Mammary epithelial cell (primary cell): ENCODE data around the gene FRRS1L.

Experiments used
- EZH2 ChIP-seq: IDR thresholded peaks from 2 replicates; pipeline ENCODE4 v1.6.1; 2012; ENCODE audit warnings: low read length, inconsistent platforms, borderline replicate concordance
- TF ChIP-seq, protein P1 (sequence below), 2 donors: IDR thresholded peaks in 1 of 2; conservative IDR thresholded peaks in 1 of 2; 2 replicates each; pipeline ENCODE4 v1.5.1; 2011 to 2012; ENCODE audit warnings: inconsistent platforms in 2 of 2, low read length in 2 of 2, mild to moderate bottlenecking in 2 of 2, control low read depth in 1 of 2, low read depth in 1 of 2; ENCODE audit not compliant: insufficient read depth in 1 of 2; ENCODE audit errors: extremely low read depth in 1 of 2

DNA sequence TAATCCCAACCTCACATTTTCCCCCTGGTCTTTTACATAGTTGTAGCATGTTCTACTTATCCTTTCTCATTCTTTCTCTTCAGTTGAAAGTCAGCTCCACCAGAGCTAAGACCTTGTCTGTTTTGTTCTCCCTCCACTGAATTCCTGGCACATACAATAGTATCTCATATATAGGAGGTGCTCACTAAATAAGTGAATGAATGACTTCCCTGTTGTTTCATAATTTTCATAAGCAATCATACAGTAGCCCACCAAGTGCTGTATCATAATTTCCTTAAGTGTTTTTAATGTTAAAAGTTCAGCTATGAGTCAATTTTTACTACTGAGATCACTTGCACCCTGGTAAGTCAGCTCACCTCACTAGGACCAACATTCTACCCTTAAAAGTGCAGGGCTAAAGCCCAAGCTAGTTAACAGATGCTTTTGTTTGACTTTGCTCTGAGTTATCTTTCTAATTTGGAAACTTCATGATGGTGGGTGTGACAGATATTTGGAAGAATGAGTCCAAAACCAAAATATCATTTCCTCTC, 74.9 kb downstream of the FRRS1L start:
- no peak for TF ChIP-seq EZH2
- TF ChIP-seq, protein P1, sequence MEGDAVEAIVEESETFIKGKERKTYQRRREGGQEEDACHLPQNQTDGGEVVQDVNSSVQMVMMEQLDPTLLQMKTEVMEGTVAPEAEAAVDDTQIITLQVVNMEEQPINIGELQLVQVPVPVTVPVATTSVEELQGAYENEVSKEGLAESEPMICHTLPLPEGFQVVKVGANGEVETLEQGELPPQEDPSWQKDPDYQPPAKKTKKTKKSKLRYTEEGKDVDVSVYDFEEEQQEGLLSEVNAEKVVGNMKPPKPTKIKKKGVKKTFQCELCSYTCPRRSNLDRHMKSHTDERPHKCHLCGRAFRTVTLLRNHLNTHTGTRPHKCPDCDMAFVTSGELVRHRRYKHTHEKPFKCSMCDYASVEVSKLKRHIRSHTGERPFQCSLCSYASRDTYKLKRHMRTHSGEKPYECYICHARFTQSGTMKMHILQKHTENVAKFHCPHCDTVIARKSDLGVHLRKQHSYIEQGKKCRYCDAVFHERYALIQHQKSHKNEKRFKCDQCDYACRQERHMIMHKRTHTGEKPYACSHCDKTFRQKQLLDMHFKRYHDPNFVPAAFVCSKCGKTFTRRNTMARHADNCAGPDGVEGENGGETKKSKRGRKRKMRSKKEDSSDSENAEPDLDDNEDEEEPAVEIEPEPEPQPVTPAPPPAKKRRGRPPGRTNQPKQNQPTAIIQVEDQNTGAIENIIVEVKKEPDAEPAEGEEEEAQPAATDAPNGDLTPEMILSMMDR (conservative IDR thresholded peaks at IDR 0.05 in 1 of 2, IDR thresholded peaks at IDR 0.05 in 1 of 2; ENCODE audit: extremely low read depth in 1 of 2, insufficient read depth in 1 of 2, low read depth in 1 of 2, low read length in 2 of 2) = no peak
